Measurements from ENCODE around the gene CPSF3.

Gene CPSF3

GRCh38 chr2:9406529-9407362 is 16.7 kb upstream of the CPSF3 start:
- no peak overlapping the region for H3K27ac ChIP-seq (ENCODE audit: low read depth, low read length)
- peaks cover 11% of the 10 kb centered on the region; the same call in 1 of the 2 replicates for H3K36me3 ChIP-seq (ENCODE audit: insufficient read depth, low read length)
- no peaks in the 10 kb centered on the region for H3K27me3 ChIP-seq (ENCODE audit: insufficient read depth, low read length)
- no peaks in the 10 kb centered on the region for H3K79me2 ChIP-seq (ENCODE audit: control insufficient read depth, insufficient read depth, low read length, unreplicated experiment)
- H2AFZ ChIP-seq (ENCODE audit: low read length, unreplicated experiment) = no peak overlapping the region
- no peak overlapping the region for H3K4me3 ChIP-seq (ENCODE audit: low read depth, low read length)
- H3K4me1 ChIP-seq (ENCODE audit: control insufficient read depth, insufficient read depth, low read length, unreplicated experiment) = peaks cover 14% of the 10 kb centered on the region

- Histone ChIP-seq H3K4me1 (ENCODE audit: control insufficient read depth, insufficient read depth, low read length, unreplicated experiment) (peaks cover 14% of the 10 kb centered on the region), H3K27me3 (ENCODE audit: insufficient read depth, low read length) (no peaks in the 10 kb centered on the region), H3K27ac (ENCODE audit: low read depth, low read length) (no peak overlapping the region), H3K4me3 (ENCODE audit: low read depth, low read length) (no peak overlapping the region), H3K79me2 (ENCODE audit: control insufficient read depth, insufficient read depth, low read length, unreplicated experiment) (no peaks in the 10 kb centered on the region), H3K36me3 (ENCODE audit: insufficient read depth, low read length) (peaks cover 8% of the 10 kb centered on the region; the same call in 1 of the 2 replicates), H2AFZ (ENCODE audit: low read length, unreplicated experiment) (no peak overlapping the region)
Observed at GRCh38 chr2:9407363-9407811, 16.1 kb upstream of the CPSF3 start.

- Histone ChIP-seq H3K36me3 (ENCODE audit: insufficient read depth, low read length) (peaks cover 7% of the 10 kb centered on the region), H2AFZ (ENCODE audit: low read length, unreplicated experiment) (no peak overlapping the region), H3K79me2 (ENCODE audit: control insufficient read depth, insufficient read depth, low read length, unreplicated experiment) (peaks cover 7% of the 10 kb centered on the region), H3K4me1 (ENCODE audit: control insufficient read depth, insufficient read depth, low read length, unreplicated experiment) (peaks cover 7% of the 10 kb centered on the region), H3K27me3 (ENCODE audit: insufficient read depth, low read length) (no peaks in the 10 kb centered on the region), H3K27ac (ENCODE audit: low read depth, low read length) (no peak overlapping the region), H3K4me3 (ENCODE audit: low read depth, low read length) (no peak overlapping the region)
Observed at GRCh38 chr2:9408641-9409151, 14.8 kb upstream of the CPSF3 start.

DNA sequence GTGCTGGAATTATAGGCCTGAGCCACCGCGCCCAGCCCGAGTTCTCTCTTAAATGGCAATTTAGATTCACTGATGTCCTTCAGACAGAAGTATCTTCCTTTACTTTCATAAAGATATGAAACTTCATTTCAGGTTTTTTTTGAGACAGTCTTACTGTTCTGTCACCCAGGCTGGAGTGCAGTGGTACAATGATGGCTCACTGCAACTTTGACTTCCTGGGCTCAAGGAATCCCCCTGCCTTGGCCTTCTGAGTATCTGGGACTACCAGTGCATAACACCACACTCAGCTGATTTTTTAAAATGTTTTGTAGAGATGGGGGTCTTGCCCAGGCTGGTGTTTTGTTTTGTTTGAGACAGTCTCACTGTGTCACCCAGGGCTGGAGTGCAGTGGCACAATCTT is 13.3 kb upstream of the CPSF3 start:
- H2AFZ ChIP-seq (ENCODE audit: low read length, unreplicated experiment) = no peak overlapping the region

DNA sequence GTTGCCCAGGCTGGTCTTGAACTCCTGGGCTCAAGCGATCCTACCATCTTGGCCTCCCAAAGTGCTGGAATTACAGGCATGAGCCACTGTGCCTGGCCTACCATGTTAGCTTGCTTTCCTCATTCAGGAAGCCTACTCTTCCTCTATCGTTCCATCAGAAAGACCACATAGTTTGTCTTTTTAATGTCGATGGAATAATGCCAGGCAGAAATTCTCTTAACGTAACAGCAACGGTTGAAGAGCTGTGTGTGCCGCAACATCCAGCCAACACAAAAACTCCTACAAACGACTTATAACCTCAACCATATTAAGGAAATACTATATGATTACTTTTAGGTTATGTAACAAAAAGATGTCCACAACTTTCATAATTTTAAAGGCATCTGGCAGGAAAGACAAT is 10.7 kb upstream of the CPSF3 start:
- Histone ChIP-seq H3K4me1 (ENCODE audit: control insufficient read depth, insufficient read depth, low read length, unreplicated experiment) (no peaks in the 10 kb centered on the region), H3K27ac (ENCODE audit: low read depth, low read length) (no peak overlapping the region), H3K36me3 (ENCODE audit: insufficient read depth, low read length) (peaks cover 20% of the 10 kb centered on the region), H2AFZ (ENCODE audit: low read length, unreplicated experiment) (no peak overlapping the region), H3K79me2 (ENCODE audit: control insufficient read depth, insufficient read depth, low read length, unreplicated experiment) (peaks cover 36% of the 10 kb centered on the region), H3K27me3 (ENCODE audit: insufficient read depth, low read length) (no peaks in the 10 kb centered on the region), H3K4me3 (ENCODE audit: low read depth, low read length) (no peak overlapping the region)

More for the DNA sequence above, 13.3 kb upstream of the CPSF3 start:
- H3K36me3 ChIP-seq (ENCODE audit: insufficient read depth, low read length) = peaks cover 15% of the 10 kb centered on the region
- H3K27me3 ChIP-seq (ENCODE audit: insufficient read depth, low read length) = no peaks in the 10 kb centered on the region
- no peak overlapping the region for H3K27ac ChIP-seq (ENCODE audit: low read depth, low read length)
- H3K4me3 ChIP-seq (ENCODE audit: low read depth, low read length) = no peak overlapping the region
- H3K4me1 ChIP-seq (ENCODE audit: control insufficient read depth, insufficient read depth, low read length, unreplicated experiment) = no peaks in the 10 kb centered on the region
- peaks cover 16% of the 10 kb centered on the region for H3K79me2 ChIP-seq (ENCODE audit: control insufficient read depth, insufficient read depth, low read length, unreplicated experiment)

DNA sequence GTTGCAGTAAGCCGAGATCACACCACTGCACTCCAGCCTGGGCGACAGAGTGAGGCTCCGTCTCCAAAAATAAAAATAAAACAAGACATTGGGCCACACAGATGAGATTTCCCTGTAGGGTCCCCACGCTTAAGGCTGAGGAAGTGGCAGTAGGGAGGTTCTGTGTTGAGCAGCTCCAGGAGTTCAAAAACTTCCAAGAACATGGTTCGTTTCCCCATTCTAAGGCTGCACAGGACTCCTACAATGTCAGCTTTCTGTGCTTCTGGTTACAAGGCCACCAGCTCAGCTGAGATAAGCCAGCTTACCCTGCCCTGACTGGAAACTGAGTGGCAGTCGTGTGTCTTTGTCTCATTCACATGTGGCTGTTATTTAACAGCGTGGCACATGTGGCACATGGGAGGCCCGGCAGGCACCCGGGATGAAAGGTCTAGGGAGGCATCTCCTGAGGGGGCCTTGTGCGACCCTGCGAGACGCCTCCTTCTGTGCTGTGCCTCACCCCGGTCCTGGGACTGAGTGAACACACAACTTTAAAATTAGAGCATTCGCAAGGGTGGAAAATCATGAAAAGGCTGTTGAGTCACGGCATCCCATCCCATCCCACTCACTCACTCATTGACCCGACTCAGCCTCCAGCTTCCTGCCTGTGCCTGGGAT is 7.8 kb upstream of the CPSF3 start:
- Histone ChIP-seq H3K79me2 (ENCODE audit: control insufficient read depth, insufficient read depth, low read length, unreplicated experiment) (peaks cover 64% of the 10 kb centered on the region), H3K4me1 (ENCODE audit: control insufficient read depth, insufficient read depth, low read length, unreplicated experiment) (no peaks in the 10 kb centered on the region), H3K27ac (ENCODE audit: low read depth, low read length) (no peak overlapping the region), H3K27me3 (ENCODE audit: insufficient read depth, low read length) (no peaks in the 10 kb centered on the region), H3K4me3 (ENCODE audit: low read depth, low read length) (no peak overlapping the region), H3K36me3 (ENCODE audit: insufficient read depth, low read length) (peaks cover 26% of the 10 kb centered on the region), H2AFZ (ENCODE audit: low read length, unreplicated experiment) (no peak overlapping the region)

GRCh38 chr2:9416267-9416961 is 7.0 kb upstream of the CPSF3 start:
- Histone ChIP-seq H3K4me1 (ENCODE audit: control insufficient read depth, insufficient read depth, low read length, unreplicated experiment) (no peaks in the 10 kb centered on the region), H3K4me3 (ENCODE audit: low read depth, low read length) (no peak overlapping the region), H2AFZ (ENCODE audit: low read length, unreplicated experiment) (no peak overlapping the region), H3K79me2 (ENCODE audit: control insufficient read depth, insufficient read depth, low read length, unreplicated experiment) (peaks cover 71% of the 10 kb centered on the region), H3K36me3 (ENCODE audit: insufficient read depth, low read length) (peaks cover 21% of the 10 kb centered on the region), H3K27me3 (ENCODE audit: insufficient read depth, low read length) (no peaks in the 10 kb centered on the region), H3K27ac (ENCODE audit: low read depth, low read length) (no peak overlapping the region)

GRCh38 chr2:9416962-9417316 is 6.5 kb upstream of the CPSF3 start:
- Histone ChIP-seq H3K79me2 (ENCODE audit: control insufficient read depth, insufficient read depth, low read length, unreplicated experiment) (peaks cover 76% of the 10 kb centered on the region), H3K4me1 (ENCODE audit: control insufficient read depth, insufficient read depth, low read length, unreplicated experiment) (peaks cover 5% of the 10 kb centered on the region), H3K4me3 (ENCODE audit: low read depth, low read length) (no peak overlapping the region), H2AFZ (ENCODE audit: low read length, unreplicated experiment) (no peak overlapping the region), H3K36me3 (ENCODE audit: insufficient read depth, low read length) (peaks cover 21% of the 10 kb centered on the region), H3K27ac (ENCODE audit: low read depth, low read length) (no peak overlapping the region), H3K27me3 (ENCODE audit: insufficient read depth, low read length) (no peaks in the 10 kb centered on the region)

GRCh38 chr2:9417725-9418124 is 5.7 kb upstream of the CPSF3 start:
- Histone ChIP-seq H2AFZ (ENCODE audit: low read length, unreplicated experiment) (no peak overlapping the region), H3K4me3 (ENCODE audit: low read depth, low read length) (no peak overlapping the region), H3K4me1 (ENCODE audit: control insufficient read depth, insufficient read depth, low read length, unreplicated experiment) (peaks cover 7% of the 10 kb centered on the region), H3K27me3 (ENCODE audit: insufficient read depth, low read length) (no peaks in the 10 kb centered on the region), H3K36me3 (ENCODE audit: insufficient read depth, low read length) (peaks cover 21% of the 10 kb centered on the region), H3K27ac (ENCODE audit: low read depth, low read length) (no peak overlapping the region), H3K79me2 (ENCODE audit: control insufficient read depth, insufficient read depth, low read length, unreplicated experiment) (peaks cover 82% of the 10 kb centered on the region)

GRCh38 chr2:9418746-9419145 is 4.7 kb upstream of the CPSF3 start:
- Histone ChIP-seq H3K4me1 (ENCODE audit: control insufficient read depth, insufficient read depth, low read length, unreplicated experiment) (peaks cover 7% of the 10 kb centered on the region), H3K79me2 (ENCODE audit: control insufficient read depth, insufficient read depth, low read length, unreplicated experiment) (peaks cover 82% of the 10 kb centered on the region), H3K27ac (ENCODE audit: low read depth, low read length) (no peak overlapping the region), H3K27me3 (ENCODE audit: insufficient read depth, low read length) (no peaks in the 10 kb centered on the region), H3K4me3 (ENCODE audit: low read depth, low read length) (no peak overlapping the region), H2AFZ (ENCODE audit: low read length, unreplicated experiment) (no peak overlapping the region), H3K36me3 (ENCODE audit: insufficient read depth, low read length) (peaks cover 19% of the 10 kb centered on the region)

All from ACC112 (cell line).